ENCODE measurements around the gene AK5. TPM values are rescaled to one million over a fixed set of nuclear protein-coding genes. Genes with fewer than 3 reads are reported as not detected.

AK5 gene
- polyA plus RNA-seq, 3 donors = 0.34 to 0.72 (median 0.48) TPM

DNA sequence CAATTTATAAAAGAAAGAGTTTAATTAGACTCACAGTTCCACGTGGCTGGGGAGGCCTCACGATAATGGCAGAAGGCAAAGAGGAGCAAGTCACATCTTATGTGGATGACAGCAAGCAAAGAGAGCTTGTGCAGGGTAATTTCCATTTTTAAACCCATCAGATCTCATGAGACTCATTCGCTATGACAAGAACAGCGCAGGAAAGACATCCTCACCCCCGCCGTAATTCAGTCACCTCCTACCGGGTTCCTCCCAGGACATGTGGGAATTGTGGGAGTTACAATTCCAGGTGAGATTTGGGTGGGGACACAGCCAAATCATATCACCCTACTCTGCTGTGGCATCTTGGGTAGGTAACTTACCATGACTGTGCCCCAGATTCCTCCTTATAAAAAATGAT, 79.8 kb downstream of the AK5 start:
- H3K4me3 Mint-ChIP-seq = no peak overlapping the region
- intact Hi-C loops (cut with micrococcal nuclease) = no loop called here

DNA sequence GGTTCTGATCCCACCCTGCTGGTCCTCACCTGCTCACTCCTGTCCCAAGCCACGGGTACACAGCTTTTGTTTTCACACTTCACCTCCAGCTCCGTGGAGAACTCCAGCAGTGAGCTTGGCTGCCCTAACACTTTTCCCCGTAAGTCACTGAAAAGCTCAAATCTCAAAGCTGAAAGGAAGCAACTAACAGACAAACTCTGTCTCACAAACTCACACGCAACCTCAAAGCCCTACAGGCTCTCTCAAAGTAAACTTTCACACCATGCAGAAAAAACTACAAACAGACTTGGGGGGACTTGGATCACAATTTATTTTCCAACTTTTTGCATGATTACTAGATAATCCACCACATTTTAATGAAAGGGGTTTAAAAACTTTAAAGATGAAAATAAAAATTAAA, 88.3 kb downstream of the AK5 start:
- no peaks in the 10 kb centered on the region for H3K4me1 ChIP-seq (ENCODE audit: control insufficient read depth in 1 of 2, insufficient read depth in 2 of 2, low read length in 2 of 2)
- no peak overlapping the region for H3K4me3 ChIP-seq (replicated peaks in 1 of 3; ENCODE audit: low read depth in 2 of 3, low read length in 3 of 3)
- no peak overlapping the region for H3K9ac ChIP-seq (ENCODE audit: insufficient read depth, low read length, poor library complexity, severe bottlenecking)
- Mint-ChIP-seq H3K27ac (no peak overlapping the region), H3K27me3 (ENCODE audit: low read depth in 3 of 3) (no peaks in the 10 kb centered on the region), H3K9me3 (peaks cover 0 to 4% (median 0%) of the 10 kb centered on the region in 7 donors), H3K4me3 (no peak overlapping the region), H3K36me3 (no peaks in the 10 kb centered on the region), H3K4me1 (peaks cover 5% of the 10 kb centered on the region)
- H3K79me2 ChIP-seq (ENCODE audit: insufficient read depth, low read length) = no peaks in the 10 kb centered on the region
- 87% methylated on average over 4 of the region's 4 CpGs for WGBS (ENCODE audit: insufficient coverage)
- TF ChIP-seq, protein P1, sequence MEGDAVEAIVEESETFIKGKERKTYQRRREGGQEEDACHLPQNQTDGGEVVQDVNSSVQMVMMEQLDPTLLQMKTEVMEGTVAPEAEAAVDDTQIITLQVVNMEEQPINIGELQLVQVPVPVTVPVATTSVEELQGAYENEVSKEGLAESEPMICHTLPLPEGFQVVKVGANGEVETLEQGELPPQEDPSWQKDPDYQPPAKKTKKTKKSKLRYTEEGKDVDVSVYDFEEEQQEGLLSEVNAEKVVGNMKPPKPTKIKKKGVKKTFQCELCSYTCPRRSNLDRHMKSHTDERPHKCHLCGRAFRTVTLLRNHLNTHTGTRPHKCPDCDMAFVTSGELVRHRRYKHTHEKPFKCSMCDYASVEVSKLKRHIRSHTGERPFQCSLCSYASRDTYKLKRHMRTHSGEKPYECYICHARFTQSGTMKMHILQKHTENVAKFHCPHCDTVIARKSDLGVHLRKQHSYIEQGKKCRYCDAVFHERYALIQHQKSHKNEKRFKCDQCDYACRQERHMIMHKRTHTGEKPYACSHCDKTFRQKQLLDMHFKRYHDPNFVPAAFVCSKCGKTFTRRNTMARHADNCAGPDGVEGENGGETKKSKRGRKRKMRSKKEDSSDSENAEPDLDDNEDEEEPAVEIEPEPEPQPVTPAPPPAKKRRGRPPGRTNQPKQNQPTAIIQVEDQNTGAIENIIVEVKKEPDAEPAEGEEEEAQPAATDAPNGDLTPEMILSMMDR (IDR thresholded peaks at IDR 0.05) = no peak
- H3K27me3 ChIP-seq (ENCODE audit: control insufficient read depth in 2 of 2, insufficient read depth in 2 of 2, low read length in 2 of 2) = no peaks in the 10 kb centered on the region
- H4K20me1 ChIP-seq (ENCODE audit: insufficient read depth, low read length) = no peaks in the 10 kb centered on the region
- no peak overlapping the region for H3K4me2 ChIP-seq (replicated peaks; ENCODE audit: extremely low read depth, low read length, poor library complexity, severe bottlenecking)
- H3K36me3 ChIP-seq (replicated peaks in 1 of 2; ENCODE audit: control insufficient read depth in 1 of 2, insufficient read depth in 2 of 2, low read length in 2 of 2) = no peaks in the 10 kb centered on the region
- H3K9me3 ChIP-seq (replicated peaks in 1 of 2; ENCODE audit: control insufficient read depth in 1 of 2, insufficient read depth in 1 of 2, low read length in 2 of 2) = no peaks in the 10 kb centered on the region
- no peak for DNase-seq
- intact Hi-C loops (cut with micrococcal nuclease) = no loop called here
- no peak overlapping the region for H2AFZ ChIP-seq (ENCODE audit: insufficient read depth, low read depth, low read length, poor library complexity, severe bottlenecking)
- H3K27ac ChIP-seq (ENCODE audit: low read depth in 1 of 2, low read length in 2 of 2) = no peak overlapping the region

More for the DNA sequence above, 79.8 kb downstream of the AK5 start:
- no peak overlapping the region for H3K27ac ChIP-seq (ENCODE audit: low read depth in 1 of 2, low read length in 2 of 2)
- Mint-ChIP-seq H3K4me1 (no peaks in the 10 kb centered on the region), H3K36me3 (no peaks in the 10 kb centered on the region), H3K27me3 (ENCODE audit: low read depth in 3 of 3) (peaks cover 0 to 2% (median 0%) of the 10 kb centered on the region in 3 donors), H3K27ac (no peak overlapping the region), H3K9me3 (peaks cover 0 to 18% (median 3%) of the 10 kb centered on the region in 7 donors)
- no peak overlapping the region for H3K9ac ChIP-seq (ENCODE audit: insufficient read depth, low read length, poor library complexity, severe bottlenecking)
- no peaks in the 10 kb centered on the region for H3K4me1 ChIP-seq (ENCODE audit: control insufficient read depth in 1 of 2, insufficient read depth in 2 of 2, low read length in 2 of 2)
- no peaks in the 10 kb centered on the region for H3K36me3 ChIP-seq (replicated peaks in 1 of 2; ENCODE audit: control insufficient read depth in 1 of 2, insufficient read depth in 2 of 2, low read length in 2 of 2)
- no peak overlapping the region for H3K4me3 ChIP-seq (replicated peaks in 1 of 3; ENCODE audit: low read depth in 2 of 3, low read length in 3 of 3)
- TF ChIP-seq, protein P1 (IDR thresholded peaks at IDR 0.05) = no peak
- no peak for DNase-seq
- no peaks in the 10 kb centered on the region for H3K79me2 ChIP-seq (ENCODE audit: insufficient read depth, low read length)
- no CpG with 5 or more reads among the region's 7 CpGs for WGBS (ENCODE audit: insufficient coverage)
- H3K9me3 ChIP-seq (replicated peaks in 1 of 2; ENCODE audit: control insufficient read depth in 1 of 2, insufficient read depth in 1 of 2, low read length in 2 of 2) = peaks cover 0 to 4% of the 10 kb centered on the region in 2 donors
- no peak overlapping the region for H3K4me2 ChIP-seq (replicated peaks; ENCODE audit: extremely low read depth, low read length, poor library complexity, severe bottlenecking)
- no peaks in the 10 kb centered on the region for H3K27me3 ChIP-seq (ENCODE audit: control insufficient read depth in 2 of 2, insufficient read depth in 2 of 2, low read length in 2 of 2)
- no peaks in the 10 kb centered on the region for H4K20me1 ChIP-seq (ENCODE audit: insufficient read depth, low read length)
- no peak overlapping the region for H2AFZ ChIP-seq (ENCODE audit: insufficient read depth, low read depth, low read length, poor library complexity, severe bottlenecking)
